HL-60/S4 (cell line): ENCODE measurements around the gene DENND1A.

Source experiments
- in situ Hi-C: fragments of 300-500 bp; cut with MboI; formaldehyde crosslinking; loops from 2 replicates; pipeline ENCODE4 v1.14.3; 2022; ENCODE audit warnings: low sequenced_read_pairs

Gene DENND1A

GRCh38 chr9:123597876-123598556, 331.9 kb downstream of the DENND1A start:
- in situ Hi-C loops = no loop called here

DNA sequence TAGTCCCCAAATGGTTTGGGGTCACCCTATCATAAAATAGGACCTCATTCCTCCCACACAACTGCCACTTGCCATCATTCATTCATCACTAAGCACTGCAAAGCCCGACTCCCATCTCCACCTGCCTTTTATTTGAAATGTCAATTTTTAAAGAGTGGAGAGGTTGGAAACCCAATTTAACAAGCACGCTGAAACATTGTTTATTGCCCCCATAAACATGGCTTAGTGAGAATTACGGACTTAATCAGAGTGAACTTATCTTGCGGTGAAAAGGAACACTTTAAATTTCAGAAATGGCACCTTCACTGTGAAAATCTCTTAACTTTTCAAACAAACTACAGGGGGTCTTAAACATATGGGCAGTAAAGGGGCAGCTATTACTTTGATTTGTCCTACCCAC, 332.9 kb downstream of the DENND1A start:
- in situ Hi-C loops = no loop called here

- in situ Hi-C loops = no loop called here
Measured at GRCh38 chr9:123591283-123591682, 338.6 kb downstream of the DENND1A start.

DNA sequence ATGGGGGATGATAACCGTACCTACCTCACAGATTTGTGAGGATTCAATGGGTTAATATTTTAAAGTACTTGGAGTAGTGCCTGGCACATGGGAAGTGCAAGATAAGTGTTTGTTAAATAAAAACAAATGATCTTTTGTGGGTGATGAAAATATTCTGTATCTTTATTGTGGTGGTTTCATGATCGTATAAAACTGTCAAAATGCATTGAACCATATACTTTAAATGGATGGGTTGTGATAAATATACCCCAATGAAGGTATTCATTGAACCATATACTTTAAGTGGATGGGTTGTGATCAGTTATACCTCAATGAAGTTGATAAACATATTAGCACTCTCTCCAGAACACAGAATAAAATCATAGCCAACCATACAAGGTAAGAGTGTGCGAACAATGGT, 339.4 kb downstream of the DENND1A start:
- in situ Hi-C loops = no loop called here

DNA sequence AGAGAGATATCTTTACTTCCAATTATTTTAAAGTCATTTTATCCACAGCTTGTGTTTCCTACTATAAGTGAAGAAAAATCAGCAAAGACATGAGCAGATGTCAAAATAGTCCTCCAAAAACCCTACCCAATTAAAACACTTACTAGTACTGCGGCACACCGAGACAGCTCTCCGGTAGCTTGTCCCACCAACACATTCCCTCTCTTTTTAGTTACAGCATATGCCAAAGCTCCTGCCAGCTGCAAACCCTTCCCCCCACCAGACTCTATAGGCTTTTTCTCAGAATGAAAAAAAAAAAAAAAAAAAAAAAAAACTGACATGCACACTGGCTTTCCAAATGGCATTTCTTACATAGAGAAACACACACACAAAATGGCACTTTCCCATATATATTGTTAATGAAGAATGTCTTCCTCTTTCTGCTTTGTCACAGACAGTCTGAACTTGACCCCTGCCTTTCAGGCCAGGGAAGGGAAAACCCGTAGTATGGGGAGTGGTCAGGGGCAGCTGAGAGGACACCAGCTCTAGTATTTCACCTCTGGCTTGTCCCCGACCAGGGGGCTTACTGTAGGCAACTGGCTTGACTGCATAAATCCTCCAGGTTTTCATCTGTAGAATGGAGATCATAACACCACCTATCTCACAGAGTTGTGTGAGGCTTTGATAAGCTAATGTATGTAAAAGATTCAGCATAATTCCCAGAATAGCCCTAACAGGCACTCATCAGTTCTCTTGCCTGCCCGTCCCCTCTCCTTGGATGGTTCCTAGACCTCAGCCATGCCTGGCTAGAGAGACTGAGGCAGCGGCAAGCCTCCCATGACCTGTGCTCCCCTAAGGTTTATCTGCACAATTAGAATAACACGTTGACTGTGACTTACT, 340.3 kb downstream of the DENND1A start:
- in situ Hi-C loops = no loop called here

DNA sequence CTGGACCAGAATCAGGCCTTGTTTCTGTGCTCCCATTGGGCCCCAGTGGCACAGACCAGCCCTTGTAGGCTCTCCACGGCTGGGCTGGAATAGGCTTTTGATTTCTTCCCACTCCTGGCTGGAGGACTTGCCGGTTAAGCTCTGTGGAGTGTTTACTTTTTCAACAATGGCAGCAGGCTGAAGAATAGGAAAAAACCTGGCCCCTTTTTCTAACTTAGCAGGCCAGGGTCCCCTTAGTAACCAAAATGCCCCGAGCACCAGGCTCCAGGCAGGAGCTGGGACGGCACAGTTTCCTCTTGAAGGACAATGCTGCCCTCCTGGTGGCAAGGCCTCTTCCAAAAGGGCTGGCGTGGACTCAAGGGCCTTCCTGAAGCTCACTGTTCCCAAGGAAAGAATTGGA, 343.7 kb downstream of the DENND1A start:
- in situ Hi-C loops = no loop called here

DNA sequence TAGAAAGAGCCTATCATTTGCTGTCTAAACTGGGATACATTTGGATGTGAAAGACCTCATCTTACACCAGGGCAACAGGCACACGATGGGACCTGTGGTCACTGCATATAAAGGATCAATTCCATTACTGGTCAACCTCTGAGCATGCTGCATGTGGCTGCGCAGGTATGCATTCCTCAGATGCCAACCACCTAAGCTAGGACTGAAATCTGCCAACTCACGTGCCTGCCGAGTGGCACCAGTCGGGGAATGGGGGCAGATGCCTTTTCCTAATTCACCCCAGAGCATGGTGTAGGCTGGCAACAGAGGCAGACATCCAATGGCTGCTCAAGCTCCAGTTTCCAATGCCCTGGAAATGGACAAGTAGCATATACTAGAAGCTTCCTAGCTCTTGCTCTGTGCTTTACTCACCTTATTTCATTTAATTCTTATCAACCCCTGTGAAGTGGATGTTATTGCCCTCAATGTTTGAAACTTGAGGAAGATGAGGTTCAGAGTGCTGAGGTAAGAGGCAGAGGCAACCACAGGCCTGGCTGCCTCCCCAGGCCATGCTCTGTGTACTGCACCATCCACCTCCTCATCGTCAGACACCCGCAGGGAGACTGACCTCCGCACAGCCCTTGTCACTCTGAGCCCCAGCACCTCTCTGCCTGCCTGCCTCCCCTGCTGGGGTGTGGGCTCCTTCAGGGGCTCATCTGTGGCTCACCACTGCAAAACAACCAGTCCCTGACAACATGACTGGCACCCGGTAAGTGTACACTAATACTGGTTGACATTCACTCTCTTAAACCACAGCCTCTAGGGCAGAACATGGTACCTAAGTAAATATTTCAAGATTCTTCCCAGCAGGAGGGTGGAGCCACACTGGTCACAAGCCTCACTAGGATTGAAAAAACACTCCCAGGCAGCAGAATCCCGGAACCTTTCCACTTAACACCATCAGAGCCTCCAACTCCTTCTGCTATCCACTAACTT, 345.4 kb downstream of the DENND1A start:
- in situ Hi-C loops = no loop called here

- in situ Hi-C loops = no loop called here
Measured at GRCh38 chr9:123583646-123584045, 346.3 kb downstream of the DENND1A start.

- in situ Hi-C loops = no loop called here
Measured at GRCh38 chr9:123571240-123571639, 358.7 kb downstream of the DENND1A start.

DNA sequence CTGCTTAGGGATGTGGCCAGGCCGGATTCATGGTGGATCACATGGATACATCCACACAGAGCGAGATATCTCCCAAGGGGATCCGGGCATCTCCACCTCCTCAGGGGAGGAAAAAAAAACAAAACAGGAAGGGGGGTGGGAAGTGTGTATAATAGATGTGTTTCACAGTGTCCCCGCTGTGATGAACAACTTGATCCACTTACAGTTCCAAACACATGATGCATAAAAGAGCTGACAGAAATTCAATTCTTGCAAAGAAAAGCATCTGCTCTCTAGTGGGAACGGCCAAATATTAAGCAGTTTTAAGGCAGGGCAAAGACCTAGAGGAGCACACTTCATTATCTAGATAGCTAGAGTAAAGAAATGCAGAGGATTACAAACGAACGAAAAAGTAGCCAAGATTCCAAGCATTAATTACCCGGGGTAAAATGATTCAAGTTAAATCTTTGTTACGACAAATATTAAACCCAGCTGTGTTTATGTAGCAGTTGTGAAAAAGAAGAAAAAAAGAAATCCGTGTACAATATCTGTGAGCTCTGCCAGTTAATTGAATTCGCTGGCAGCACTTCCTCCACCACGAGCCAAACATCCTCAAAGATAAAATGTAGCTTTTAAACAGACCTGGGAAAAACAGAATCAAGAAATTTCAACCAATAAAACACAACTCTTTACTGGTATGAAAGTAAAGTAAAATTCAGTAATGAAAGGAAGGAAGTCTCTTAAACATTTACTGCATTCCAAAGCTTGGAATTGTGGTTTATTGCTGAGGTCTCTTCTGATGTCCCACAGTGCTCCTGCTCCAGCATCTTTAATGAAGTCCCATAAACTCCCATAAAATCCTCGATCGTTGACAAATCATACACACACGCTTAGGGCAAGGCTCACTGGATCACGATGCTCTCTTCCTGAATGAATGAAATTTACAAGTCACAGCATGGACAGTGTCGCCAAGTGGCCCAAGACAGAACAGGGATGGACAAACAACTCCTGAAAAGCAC, 360.9 kb downstream of the DENND1A start:
- in situ Hi-C loops = no loop called here

- in situ Hi-C loops = no loop called here
Measured at GRCh38 chr9:123567013-123567412, 362.9 kb downstream of the DENND1A start.

DNA sequence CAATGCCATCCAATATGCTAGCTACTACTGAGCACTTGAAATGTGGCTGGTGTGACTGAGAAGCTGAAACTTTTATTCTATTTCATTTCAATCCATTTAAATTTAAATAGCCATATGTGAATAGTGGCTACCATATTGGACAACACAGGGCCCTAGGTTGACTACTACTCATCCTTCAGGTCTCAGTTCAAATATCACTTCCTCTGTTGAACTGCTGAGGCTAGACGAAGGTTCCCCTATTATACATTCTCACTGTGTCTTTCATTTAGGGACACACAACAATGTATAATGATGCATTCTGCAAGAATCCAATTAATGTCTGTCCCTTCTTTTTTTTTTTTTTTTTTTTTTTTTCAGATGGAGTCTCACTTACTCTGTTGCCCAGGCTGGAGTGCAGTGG, 365.3 kb downstream of the DENND1A start:
- in situ Hi-C loops = no loop called here

GRCh38 chr9:123562844-123563346, 367.0 kb downstream of the DENND1A start:
- in situ Hi-C loops = no loop called here

GRCh38 chr9:123561046-123561445, 368.9 kb downstream of the DENND1A start:
- in situ Hi-C loops = no loop called here

- in situ Hi-C loops = no loop called here
Measured at GRCh38 chr9:123556464-123557435, 373.2 kb downstream of the DENND1A start.

DNA sequence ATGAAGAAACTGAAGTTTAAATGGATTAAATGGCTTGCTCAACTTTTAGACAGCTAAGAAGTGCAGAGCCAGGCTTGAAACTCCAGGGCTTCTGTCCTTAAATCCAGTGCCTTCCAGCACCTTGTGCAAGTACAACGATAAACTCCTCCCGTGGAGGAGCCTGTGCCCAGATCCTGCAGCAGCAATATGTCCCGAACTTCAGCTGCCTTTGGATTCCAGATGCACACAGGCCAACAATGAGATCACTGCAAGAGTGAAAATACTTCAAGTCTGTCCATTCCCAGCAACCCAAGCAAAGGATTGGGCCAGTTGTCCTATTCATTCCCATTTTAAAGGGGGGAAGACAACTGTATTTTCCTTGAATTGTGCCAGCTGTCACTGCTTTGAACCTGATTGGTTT, 374.3 kb downstream of the DENND1A start:
- in situ Hi-C loops = no loop called here

GRCh38 chr9:123552530-123552929, 377.4 kb downstream of the DENND1A start:
- in situ Hi-C loops = no loop called here

DNA sequence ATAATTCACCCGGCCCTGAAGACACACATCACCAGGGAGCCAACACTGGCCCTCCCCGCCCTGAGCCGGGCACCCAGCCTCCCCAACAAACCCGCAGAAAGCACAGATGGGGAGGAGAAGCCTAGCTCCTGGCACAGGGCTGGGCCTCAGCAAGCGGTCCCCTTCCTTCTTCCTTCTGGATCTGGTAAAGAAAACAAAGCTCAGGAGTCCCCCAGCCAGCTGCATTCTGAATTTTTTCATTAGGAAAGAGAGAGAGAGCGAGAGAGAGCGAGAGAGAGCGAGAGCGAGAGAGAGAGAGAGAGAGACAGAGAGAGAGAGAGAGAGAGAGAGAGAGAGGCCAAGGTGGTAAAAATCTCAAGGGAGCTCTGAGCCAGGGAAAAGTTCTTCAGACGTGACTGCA, 378.2 kb downstream of the DENND1A start:
- in situ Hi-C loops = no loop called here

DNA sequence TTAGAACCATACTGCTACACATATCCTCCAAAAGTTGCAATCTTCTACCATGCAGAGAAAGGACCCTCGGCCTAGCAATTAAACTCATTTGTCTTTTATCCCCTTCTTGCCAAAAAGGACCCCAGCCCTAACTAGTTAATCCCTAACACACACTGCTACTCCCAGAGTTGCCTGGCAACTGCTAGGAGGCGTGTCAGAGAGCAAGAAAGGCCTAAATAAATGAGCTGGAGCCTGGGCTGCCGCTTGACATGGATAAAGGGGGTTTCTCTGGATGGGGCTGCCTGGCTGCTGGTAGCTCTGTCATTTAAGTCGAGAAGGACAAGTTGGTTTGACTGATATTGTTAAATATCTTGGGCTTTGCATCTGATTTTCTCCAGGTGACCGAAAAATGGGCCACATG, 379.1 kb downstream of the DENND1A start:
- in situ Hi-C loops = no loop called here
